NT2/D1 (cell line): ENCODE measurements around the gene BMX.

Experiments used
- DNase-seq: peaks from one replicate; pipeline ENCODE4 v3.0.0-alpha.2; 2011; ENCODE audit warnings: low read depth, low spot score
- H3K27me3 ChIP-seq: 2 replicates; pipeline ENCODE4 v1.6.0; 2011; ENCODE audit warnings: mild to moderate bottlenecking; ENCODE audit not compliant: insufficient read length, insufficient read depth
- H3K36me3 ChIP-seq: 2 replicates; pipeline ENCODE4 v1.6.1; 2011; ENCODE audit warnings: mild to moderate bottlenecking, low read length, mixed read lengths; ENCODE audit not compliant: insufficient read depth, insufficient read length
- H3K4me1 ChIP-seq: 2 replicates; pipeline ENCODE4 v1.5.1; 2011; ENCODE audit not compliant: insufficient read depth, insufficient read length
- H3K4me3 ChIP-seq: 2 replicates; pipeline ENCODE4 v1.5.1; 2011; ENCODE audit warnings: low read depth; ENCODE audit not compliant: insufficient read length
- H3K9ac ChIP-seq: 2 replicates; pipeline ENCODE4 v1.6.0; 2011; ENCODE audit warnings: low read depth; ENCODE audit not compliant: insufficient read length
- H3K9me3 ChIP-seq: 2 replicates; pipeline ENCODE4 v1.5.1; 2011; ENCODE audit warnings: mild to moderate bottlenecking, low read length; ENCODE audit not compliant: insufficient read depth
- SUZ12 ChIP-seq: IDR thresholded peaks from 2 replicates; pipeline ENCODE4 v1.6.1; 2011; ENCODE audit not compliant: insufficient read length, insufficient read depth; ENCODE audit errors: extremely low read depth
- YY1 ChIP-seq: IDR thresholded peaks from 2 replicates; pipeline ENCODE4 v1.6.1; 2011; ENCODE audit not compliant: insufficient read length, insufficient read depth
- ZNF274 ChIP-seq: IDR thresholded peaks from 2 replicates; pipeline ENCODE4 v1.6.1; 2011; ENCODE audit warnings: mild to moderate bottlenecking, low read depth, low read length

Gene BMX

DNA sequence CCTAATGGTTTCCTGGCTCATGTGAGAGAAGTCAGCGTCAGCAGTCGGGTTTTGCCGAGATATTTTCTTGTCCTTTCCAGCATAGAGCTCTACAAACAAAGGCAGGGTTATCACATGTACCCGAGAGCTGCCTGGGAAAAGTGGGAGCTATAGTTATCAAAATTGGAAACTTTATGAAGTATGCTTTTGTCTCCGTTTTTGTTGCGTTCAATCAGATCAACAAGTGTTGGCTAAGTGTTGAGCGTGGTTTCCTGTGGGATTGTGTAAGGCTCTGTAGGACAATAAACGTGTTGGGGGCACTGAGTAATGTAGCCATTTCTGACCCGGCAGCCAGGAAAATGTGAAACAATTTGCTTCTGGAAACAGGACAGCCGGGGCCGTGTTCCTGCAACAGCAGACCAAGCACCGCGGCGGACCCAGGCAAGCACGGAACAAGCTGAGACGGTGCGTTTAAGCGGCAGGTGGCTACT is at the start of gene BMX:
Gene BMX (plus strand): TSS at position 311 of the 470 bp plus-strand sequence. CDS start 7,547 bp downstream, outside the sequence.
- no peaks in the 10 kb centered on the region for H3K27me3 ChIP-seq
- TF ChIP-seq SUZ12 (no peak), YY1 (no peak), ZNF274 (no peak)

DNA sequence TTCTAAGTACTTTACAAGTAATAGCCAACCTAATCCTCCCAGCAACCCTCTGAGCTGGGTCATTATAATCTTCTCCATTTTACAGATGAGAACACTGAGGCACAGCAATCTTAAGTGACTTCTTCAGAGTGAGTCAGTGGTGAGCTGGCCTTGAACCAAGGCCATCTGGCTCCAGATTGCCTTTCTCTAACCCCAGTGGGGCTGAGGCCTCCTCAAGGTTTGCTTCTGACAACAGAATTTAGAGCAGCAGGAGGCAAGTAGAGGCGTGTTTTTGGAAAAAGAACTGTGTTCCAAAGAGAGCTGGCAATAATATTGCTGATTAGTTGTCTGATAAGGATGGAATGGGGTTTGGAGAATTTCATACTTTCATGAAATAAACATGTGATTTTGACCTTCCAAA is 48.7 kb upstream of the BMX start:
- TF ChIP-seq YY1 (no peak), ZNF274 (no peak), SUZ12 (no peak)

More for the DNA sequence above, at the start of gene BMX:
- Histone ChIP-seq H3K9ac (no peak within 1 kb of the TSS), H3K36me3 (no peaks in the 10 kb centered on the region), H3K9me3 (no peaks in the 10 kb centered on the region), H3K4me1 (no peaks in the 10 kb centered on the region), H3K4me3 (no peak within 1 kb of the TSS)
- DNase-seq, result no peak

GRCh38 chrX:15464704-15465103 is 35.9 kb upstream of the BMX start:
- no peaks in the 10 kb centered on the region for H3K27me3 ChIP-seq
- no peaks in the 10 kb centered on the region for H3K9me3 ChIP-seq
- H3K36me3 ChIP-seq, result peaks cover 8% of the 10 kb centered on the region
- no peak overlapping the region for H3K9ac ChIP-seq
- H3K4me3 ChIP-seq, result no peak overlapping the region
- H3K4me1 ChIP-seq, result no peaks in the 10 kb centered on the region
- no peak for DNase-seq
- TF ChIP-seq YY1 (no peak), ZNF274 (no peak), SUZ12 (no peak)

More for the DNA sequence above, 48.7 kb upstream of the BMX start:
- H3K27me3 ChIP-seq, result no peaks in the 10 kb centered on the region
- no peak overlapping the region for H3K9ac ChIP-seq
- peaks cover 37% of the 10 kb centered on the region for H3K36me3 ChIP-seq
- no peaks in the 10 kb centered on the region for H3K4me1 ChIP-seq
- DNase-seq, result no peak
- H3K4me3 ChIP-seq, result no peak overlapping the region
- H3K9me3 ChIP-seq, result no peaks in the 10 kb centered on the region

GRCh38 chrX:15465347-15465746 is 35.3 kb upstream of the BMX start:
- Histone ChIP-seq H3K9me3 (no peaks in the 10 kb centered on the region), H3K4me3 (no peak overlapping the region), H3K9ac (no peak overlapping the region), H3K27me3 (no peaks in the 10 kb centered on the region), H3K36me3 (peaks cover 8% of the 10 kb centered on the region), H3K4me1 (no peaks in the 10 kb centered on the region)
- DNase-seq, result no peak
- TF ChIP-seq SUZ12 (no peak), ZNF274 (no peak), YY1 (no peak)

DNA sequence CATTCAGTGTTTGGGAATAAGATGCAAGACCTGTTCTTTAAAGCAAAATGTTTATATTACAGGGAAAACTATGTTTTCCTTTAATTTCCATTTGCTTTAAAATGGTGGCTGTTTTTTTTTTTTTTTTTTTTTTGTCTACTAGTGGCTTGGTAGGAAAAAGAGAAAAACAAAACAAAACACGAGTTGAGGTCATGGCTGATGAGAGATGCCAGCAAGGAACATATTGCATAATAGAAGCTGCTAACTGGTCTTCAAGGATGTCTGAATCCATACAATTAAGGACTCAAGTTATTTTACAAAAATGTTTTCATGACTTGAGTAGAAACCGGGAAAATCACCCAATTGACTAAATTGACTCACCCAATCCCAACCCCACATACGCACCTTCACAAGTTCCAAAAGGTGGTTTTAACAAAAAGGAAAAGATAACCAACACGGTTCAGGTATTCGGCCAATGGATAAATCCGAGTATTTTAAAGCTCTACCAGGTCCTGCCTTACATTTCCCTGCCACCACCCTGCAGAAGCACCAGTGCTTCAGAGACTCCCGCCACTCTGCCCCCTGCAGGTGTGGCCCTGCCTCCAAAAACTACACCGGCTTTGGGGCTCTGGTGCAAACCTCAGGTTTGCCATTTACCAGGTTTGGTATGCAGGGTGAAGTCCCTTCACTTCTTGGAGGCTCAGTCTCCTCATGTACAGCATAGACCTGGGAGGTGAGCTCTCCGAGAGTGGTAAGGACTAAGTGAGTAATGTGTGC is 34.5 kb upstream of the BMX start:
- no peaks in the 10 kb centered on the region for H3K4me1 ChIP-seq
- H3K27me3 ChIP-seq, result no peaks in the 10 kb centered on the region
- H3K4me3 ChIP-seq, result no peak overlapping the region
- DNase-seq, result no peak
- H3K36me3 ChIP-seq, result peaks cover 4% of the 10 kb centered on the region
- no peak overlapping the region for H3K9ac ChIP-seq
- no peaks in the 10 kb centered on the region for H3K9me3 ChIP-seq
- no peak for TF ChIP-seq YY1
- no peak for TF ChIP-seq ZNF274
- TF ChIP-seq SUZ12, result no peak

DNA sequence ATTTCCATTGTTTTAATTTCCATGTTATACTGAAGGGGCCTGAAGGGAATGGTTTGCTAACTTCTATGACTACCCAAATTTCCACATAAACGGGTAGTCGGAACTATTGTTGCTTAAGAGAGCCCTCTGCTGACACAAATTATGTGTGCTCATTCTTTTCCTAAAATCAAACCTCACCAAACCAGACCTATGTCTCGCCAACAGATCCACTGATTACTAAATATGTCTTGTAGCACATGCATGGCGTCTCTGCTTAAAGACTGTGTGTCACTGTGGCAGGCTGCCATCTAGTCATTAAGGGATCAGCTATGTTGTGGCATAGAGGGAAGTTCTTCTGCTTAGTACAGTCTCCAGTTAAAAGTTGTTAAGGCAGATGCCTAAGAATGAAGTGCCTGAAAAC is 32.6 kb upstream of the BMX start:
- Histone ChIP-seq H3K9me3 (no peaks in the 10 kb centered on the region), H3K36me3 (peaks cover 6% of the 10 kb centered on the region), H3K4me3 (no peak overlapping the region), H3K9ac (no peak overlapping the region), H3K27me3 (no peaks in the 10 kb centered on the region), H3K4me1 (no peaks in the 10 kb centered on the region)
- no peak for TF ChIP-seq YY1
- TF ChIP-seq SUZ12, result no peak
- no peak for TF ChIP-seq ZNF274
- no peak for DNase-seq

GRCh38 chrX:15469613-15470012 is 31.0 kb upstream of the BMX start:
- Histone ChIP-seq H3K36me3 (peaks cover 8% of the 10 kb centered on the region), H3K27me3 (no peaks in the 10 kb centered on the region), H3K4me3 (no peak overlapping the region), H3K4me1 (no peaks in the 10 kb centered on the region), H3K9ac (no peak overlapping the region), H3K9me3 (no peaks in the 10 kb centered on the region)
- DNase-seq, result no peak
- no peak for TF ChIP-seq YY1
- no peak for TF ChIP-seq SUZ12
- no peak for TF ChIP-seq ZNF274
